ENCODE measurements around the gene LSAMP.

GRCh38 chr3:116374901-116375300, 70.4 kb downstream of the LSAMP start:
- TF ChIP-seq JUNB (IDR thresholded peaks at IDR 0.05) (no peak), RFX5 (IDR thresholded peaks at IDR 0.05) (no peak), POLR2A (IDR thresholded peaks at IDR 0.05; ENCODE audit: low read length) (no peak), CHD4 (IDR thresholded peaks at IDR 0.05; ENCODE audit: borderline replicate concordance) (no peak)
